EH (cell line): Measurements from ENCODE around the gene ZDHHC21.

Experiments used
- DNase-seq: peaks from one replicate; pipeline ENCODE4 v3.0.0-alpha.2; 2015; ENCODE audit warnings: low read depth

Gene ZDHHC21

DNA sequence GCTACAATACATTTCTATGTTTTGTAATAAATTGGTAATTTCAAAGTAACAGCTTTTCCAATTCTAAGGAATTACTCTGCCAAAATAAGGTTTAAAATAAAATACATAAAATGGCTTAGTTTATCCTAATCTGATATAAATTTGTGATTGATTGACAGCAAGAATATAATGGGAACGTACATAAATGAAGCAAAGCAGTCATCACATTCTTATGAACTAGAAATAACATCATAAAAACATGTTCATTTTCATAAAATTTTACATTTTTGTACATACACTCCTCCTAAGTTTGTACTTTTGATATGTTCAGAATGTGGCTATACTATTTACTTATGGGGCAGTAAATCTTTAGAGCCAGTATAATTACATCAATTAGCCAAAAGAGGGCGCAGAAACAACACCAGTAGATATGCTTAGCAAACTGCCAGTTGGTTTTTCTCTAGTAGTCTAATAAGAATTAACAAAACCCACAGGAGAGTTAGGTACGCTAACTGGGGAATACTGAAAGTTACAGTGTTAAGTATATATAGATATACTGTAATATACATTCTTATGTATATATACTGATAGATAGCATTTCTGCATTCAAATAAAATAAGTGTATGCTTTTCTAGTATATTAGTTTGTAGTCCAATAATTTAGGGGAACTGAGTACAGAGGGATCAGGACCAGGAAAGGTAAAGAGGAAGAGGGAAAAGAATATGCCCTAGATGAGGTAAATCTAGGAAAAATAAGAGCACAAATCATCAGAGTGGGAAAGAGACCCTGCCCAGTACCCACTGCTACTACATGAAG lies 76.8 kb downstream of the ZDHHC21 start:
- peak; percentile 72 for DNase-seq

- no peak for DNase-seq
Observed at GRCh38 chr9:14608540-14608939, 84.7 kb downstream of the ZDHHC21 start.

DNA sequence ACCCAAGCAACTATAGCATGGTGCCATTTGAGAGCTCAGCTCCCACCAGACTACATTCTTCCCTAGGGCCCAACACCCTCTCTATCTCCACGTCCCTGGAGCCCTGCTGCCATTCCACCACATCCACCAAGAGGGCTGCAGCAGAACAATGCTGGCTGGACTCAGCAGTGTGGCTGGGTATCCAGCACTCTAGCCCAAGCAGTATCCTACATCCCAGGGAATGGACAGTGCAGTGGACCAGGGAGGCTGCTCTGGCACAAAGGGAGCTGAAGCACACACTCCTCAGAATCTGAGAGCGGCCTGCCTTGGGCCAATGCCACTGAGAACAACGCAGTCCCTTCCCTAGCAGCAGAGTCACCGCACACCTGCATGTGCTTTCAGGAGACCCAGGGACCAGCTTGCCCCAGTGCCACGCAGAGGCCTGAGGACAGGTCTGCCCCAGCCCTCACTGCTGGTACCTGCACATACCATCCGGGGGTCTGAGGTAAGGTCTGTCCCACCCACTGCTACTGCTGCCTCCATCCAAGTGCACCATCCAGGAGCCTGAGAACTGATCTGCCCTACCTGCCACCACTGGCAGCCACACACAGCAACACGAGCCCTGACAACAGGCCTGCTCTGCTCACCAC lies 95.9 kb downstream of the ZDHHC21 start:
- no peak for DNase-seq

DNA sequence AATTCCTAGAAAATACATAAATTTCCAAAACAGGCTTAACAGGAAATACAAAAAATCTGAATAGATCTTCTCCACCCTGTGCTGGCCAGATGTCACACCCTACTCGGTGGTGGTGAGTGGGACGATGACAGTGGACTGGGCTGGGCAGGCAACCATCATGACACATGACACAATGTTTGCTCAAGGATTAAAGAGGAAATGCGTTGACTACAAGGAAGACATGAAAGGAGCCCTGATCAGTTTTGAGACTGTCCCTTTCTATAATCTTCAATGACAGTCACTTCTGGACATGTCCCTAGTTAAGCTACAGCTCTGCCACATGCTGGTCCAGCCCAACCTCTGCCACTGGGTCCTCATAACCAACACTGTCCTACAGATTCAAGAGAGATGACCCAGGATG lies 99.8 kb downstream of the ZDHHC21 start:
- DNase-seq = no peak

GRCh38 chr9:14591411-14591810 lies 101.8 kb downstream of the ZDHHC21 start:
- no peak for DNase-seq

GRCh38 chr9:14585730-14586473 lies 107.3 kb downstream of the ZDHHC21 start:
- no peak for DNase-seq

DNA sequence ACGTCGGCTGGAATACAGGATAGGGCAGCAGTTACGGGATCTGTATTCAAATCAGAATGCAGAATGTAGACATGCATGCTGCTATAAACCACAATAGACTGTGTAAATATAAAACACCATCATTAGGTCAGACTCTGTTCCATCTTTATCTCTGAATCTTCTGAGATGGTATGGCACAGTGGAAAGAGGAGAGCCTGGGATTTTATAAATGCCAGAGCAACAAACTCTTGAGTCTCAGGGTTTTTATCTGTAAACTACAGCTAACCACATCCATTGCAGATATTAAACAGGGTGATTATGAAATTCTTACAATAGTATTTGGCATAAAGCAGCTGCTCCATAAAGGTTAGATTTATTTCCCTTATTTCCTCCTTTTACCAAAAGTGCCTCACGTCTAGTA lies 108.7 kb downstream of the ZDHHC21 start:
- no peak for DNase-seq

DNA sequence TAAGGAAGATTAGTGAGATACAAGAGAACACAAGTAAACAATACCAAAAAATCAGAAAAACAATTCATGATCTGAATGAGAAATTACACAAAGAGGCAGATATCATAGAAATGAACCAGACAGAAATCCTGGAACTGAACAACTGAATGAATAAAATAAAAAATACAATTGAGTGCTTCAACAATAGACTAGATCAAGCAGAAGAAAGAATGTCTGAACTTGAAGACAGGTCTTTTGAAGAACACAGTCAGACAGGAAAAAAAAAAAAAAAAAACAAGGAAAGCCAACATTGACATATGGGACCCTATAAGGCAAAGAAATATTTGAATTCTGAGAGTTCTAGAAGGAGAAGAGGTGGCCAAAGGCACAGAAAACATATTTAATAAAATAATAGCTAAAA lies 115.2 kb downstream of the ZDHHC21 start:
- DNase-seq = no peak

- DNase-seq = no peak
Observed at GRCh38 chr9:14574173-14574572, 119.1 kb downstream of the ZDHHC21 start.

- no peak for DNase-seq
Observed at GRCh38 chr9:14573319-14573718, 119.9 kb downstream of the ZDHHC21 start.

DNA sequence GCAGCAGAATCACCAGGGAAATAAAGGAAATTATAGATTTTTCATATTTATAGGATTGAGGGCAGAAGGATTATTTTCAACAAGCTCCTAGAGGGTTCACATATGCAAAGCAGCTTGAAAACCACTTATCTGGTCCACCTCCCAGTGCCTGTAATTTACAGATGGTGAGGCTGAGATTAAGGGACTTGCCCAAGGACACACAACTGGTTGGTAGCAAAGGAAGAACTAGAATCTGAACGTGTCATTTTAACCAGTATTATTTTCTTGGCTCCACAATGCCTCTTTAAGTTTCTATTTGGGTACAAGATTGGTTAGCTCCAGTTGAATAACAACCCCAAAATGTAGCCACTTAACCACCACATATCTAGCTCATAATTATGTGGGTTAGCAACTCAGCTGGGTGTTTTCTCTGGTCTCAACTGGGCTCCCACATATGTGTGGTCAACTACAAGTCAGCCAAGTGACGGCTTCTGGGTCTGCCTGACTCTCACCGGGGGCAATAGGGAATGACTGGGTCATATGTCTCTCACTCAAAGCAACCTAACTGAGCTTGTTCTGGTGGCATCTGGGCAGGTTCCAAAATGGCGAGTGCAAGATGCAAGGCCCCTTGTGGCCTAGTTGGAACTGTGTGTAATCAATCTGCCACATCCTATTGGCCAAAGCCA lies 127.7 kb downstream of the ZDHHC21 start:
- no peak for DNase-seq

- DNase-seq = no peak
Observed at GRCh38 chr9:14563902-14564624, 129.2 kb downstream of the ZDHHC21 start.

DNA sequence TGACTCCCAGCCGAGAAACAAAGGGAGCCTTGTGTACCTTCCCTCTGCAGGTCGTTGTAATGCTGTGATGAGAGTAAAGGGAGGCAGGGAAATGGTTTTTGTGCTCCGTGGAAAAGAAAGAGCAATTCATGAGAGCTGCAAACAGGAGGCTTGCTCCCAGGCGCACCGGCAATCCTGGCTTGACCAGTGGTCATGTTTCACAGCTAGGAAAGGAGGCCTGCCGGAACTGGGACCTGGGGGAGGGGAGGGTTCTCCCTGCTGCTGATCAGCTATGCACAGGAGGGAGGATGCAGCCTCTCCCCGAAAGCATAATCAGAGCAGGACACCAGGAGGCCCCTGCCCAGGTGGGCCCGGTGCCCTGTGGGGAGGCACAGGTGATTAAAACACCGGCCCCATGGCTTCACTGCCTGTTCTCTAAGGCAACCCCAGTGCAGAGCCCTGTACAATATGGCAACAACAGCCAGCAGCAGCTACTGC lies 131.3 kb downstream of the ZDHHC21 start:
- no peak for DNase-seq
